ENCODE results near the gene CNOT6.

- TF ChIP-seq, protein P1, sequence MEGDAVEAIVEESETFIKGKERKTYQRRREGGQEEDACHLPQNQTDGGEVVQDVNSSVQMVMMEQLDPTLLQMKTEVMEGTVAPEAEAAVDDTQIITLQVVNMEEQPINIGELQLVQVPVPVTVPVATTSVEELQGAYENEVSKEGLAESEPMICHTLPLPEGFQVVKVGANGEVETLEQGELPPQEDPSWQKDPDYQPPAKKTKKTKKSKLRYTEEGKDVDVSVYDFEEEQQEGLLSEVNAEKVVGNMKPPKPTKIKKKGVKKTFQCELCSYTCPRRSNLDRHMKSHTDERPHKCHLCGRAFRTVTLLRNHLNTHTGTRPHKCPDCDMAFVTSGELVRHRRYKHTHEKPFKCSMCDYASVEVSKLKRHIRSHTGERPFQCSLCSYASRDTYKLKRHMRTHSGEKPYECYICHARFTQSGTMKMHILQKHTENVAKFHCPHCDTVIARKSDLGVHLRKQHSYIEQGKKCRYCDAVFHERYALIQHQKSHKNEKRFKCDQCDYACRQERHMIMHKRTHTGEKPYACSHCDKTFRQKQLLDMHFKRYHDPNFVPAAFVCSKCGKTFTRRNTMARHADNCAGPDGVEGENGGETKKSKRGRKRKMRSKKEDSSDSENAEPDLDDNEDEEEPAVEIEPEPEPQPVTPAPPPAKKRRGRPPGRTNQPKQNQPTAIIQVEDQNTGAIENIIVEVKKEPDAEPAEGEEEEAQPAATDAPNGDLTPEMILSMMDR (IDR thresholded peaks at IDR 0.05), result no peak
- TF ChIP-seq POLR2A (IDR thresholded peaks at IDR 0.05), result no peak
These were observed 115.8 kb downstream of the CNOT6 start for GRCh38 chr5:180609817-180610550.
